SK-N-SH treated with all-trans-retinoic acid at 6 μM for 48 hours (cell line): Measurements from ENCODE around the gene PARP1.
"Not testable (repeated sequence)": the region's sequence is repeated elsewhere in the genome, so short reads cannot be mapped to it uniquely, and the experiment has no call there.

Experiments
- ATAC-seq: fragments of 200-7000 bp; cut with Tn5 transposase; 3 replicates; pipeline ENCODE4 v1.9.1; 2020; ENCODE audit warnings: mild to moderate bottlenecking, moderate library complexity
- CREB5 ChIP-seq: fragments of 250-450 bp; sonication (Bioruptor Pico); IDR thresholded peaks from 2 replicates; pipeline ENCODE4 v1.5.1; 2020; ENCODE audit warnings: low read depth, mild to moderate bottlenecking, moderate library complexity
- GLIS3 ChIP-seq: fragments of 250-450 bp; sonication (Bioruptor Pico); IDR thresholded peaks from 2 replicates; pipeline ENCODE4 v1.5.0; 2020; ENCODE audit warnings: mild to moderate bottlenecking, moderate library complexity
- ISL1 ChIP-seq: fragments of 250-450 bp; sonication (Bioruptor Pico); IDR thresholded peaks from 2 replicates; pipeline ENCODE4 v2.1.2; 2022; ENCODE audit warnings: mild to moderate bottlenecking, moderate library complexity
- POU6F1 ChIP-seq: fragments of 250-450 bp; sonication (Bioruptor Pico); IDR thresholded peaks from 2 replicates; pipeline ENCODE4 v1.8.0; 2021; ENCODE audit warnings: low read depth, mild to moderate bottlenecking, moderate library complexity, borderline replicate concordance
- RARB ChIP-seq: fragments of 250-450 bp; sonication (Bioruptor Pico); IDR thresholded peaks from 2 replicates; pipeline ENCODE4 v1.8.0; 2021; ENCODE audit warnings: mild to moderate bottlenecking, moderate library complexity
- SNAI2 ChIP-seq: fragments of 250-450 bp; sonication (Bioruptor Pico); IDR thresholded peaks from 2 replicates; pipeline ENCODE4 v1.5.0; 2020; ENCODE audit warnings: mild to moderate bottlenecking, moderate library complexity
- TCF4 ChIP-seq: fragments of 250-450 bp; sonication (Bioruptor Pico); IDR thresholded peaks from 2 replicates; pipeline ENCODE4 v1.8.0; 2021; ENCODE audit warnings: mild to moderate bottlenecking, moderate library complexity, borderline replicate concordance
- TOX ChIP-seq: fragments of 250-450 bp; sonication (Bioruptor Pico); IDR thresholded peaks from 2 replicates; pipeline ENCODE4 v1.8.0; 2021; ENCODE audit warnings: mild to moderate bottlenecking, moderate library complexity, borderline replicate concordance
- TSHZ2 ChIP-seq: fragments of 250-450 bp; sonication (Bioruptor Pico); IDR thresholded peaks from 2 replicates; pipeline ENCODE4 v1.5.0; 2020; ENCODE audit warnings: mild to moderate bottlenecking, moderate library complexity
- ZC3H10 ChIP-seq: fragments of 250-450 bp; sonication (Bioruptor Pico); IDR thresholded peaks from 2 replicates; pipeline ENCODE4 v1.5.1; 2021; ENCODE audit warnings: mild to moderate bottlenecking, moderate library complexity
- ZFP3 ChIP-seq: fragments of 250-450 bp; sonication (Bioruptor Pico); IDR thresholded peaks from 2 replicates; pipeline ENCODE4 v1.5.0; 2020; ENCODE audit warnings: mild to moderate bottlenecking, moderate library complexity
- ZNF70 ChIP-seq: fragments of 450-650 bp; formaldehyde crosslinking; IDR thresholded peaks from 2 replicates; pipeline ENCODE4 v1.5.0; 2020; ENCODE audit warnings: mild to moderate bottlenecking, moderate library complexity
- ZNF8 ChIP-seq: fragments of 450-650 bp; formaldehyde crosslinking; IDR thresholded peaks from 2 replicates; pipeline ENCODE4 v1.5.0; 2020; ENCODE audit warnings: mild to moderate bottlenecking, moderate library complexity
- TF ChIP-seq, protein P1 (sequence below): fragments of 250-450 bp; sonication (Bioruptor Pico); IDR thresholded peaks from 2 replicates; pipeline ENCODE4 v1.5.1; 2021; ENCODE audit warnings: mild to moderate bottlenecking, moderate library complexity
- TF ChIP-seq, protein P2 (sequence below): fragments of 250-450 bp; sonication (Bioruptor Pico); IDR thresholded peaks from 2 replicates; pipeline ENCODE4 v1.8.0; 2020; ENCODE audit warnings: mild to moderate bottlenecking, moderate library complexity, borderline replicate concordance

PARP1 gene

DNA sequence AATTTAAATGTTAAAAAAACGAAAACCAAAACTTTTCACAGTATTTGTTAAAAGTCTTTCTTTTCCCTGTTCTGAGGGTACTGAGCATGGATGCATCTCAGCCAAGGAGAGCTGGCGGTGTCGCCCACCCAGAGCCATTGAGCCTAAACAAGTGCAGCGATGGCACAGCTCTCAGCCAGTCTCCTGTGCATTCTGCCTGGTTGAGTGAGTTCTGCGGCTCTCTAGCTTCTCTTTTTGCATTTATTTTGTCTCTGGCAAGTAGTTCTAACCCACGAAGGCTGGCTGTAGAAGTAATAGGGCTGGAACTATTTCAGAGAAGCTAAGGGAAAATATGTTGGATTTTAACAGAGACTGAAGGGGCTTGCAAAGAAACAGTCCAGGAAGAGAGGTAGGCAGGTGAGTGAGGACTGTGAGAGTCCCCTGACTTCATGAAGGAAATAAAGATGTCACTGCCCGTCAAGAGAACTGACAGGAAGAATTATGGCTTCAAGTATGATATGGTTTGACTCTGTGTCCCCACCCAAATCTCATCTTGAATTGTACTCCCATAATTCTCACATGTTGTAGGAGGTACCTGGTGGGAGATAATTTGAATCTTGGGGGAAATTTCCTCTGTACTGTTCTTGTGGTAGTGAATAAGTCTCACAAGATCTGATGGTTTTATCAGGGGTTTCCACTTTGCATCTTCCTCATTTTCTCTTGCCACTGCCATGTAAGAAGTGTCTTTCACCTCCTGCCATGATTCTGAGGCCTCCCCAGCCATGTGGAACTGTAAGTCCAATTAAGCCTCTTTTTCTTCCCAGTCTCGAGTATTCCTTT is 63.2 kb downstream of the PARP1 start:
- TF ChIP-seq ZNF8 (CRISPR knock-in tag) (no peak), CREB5 (CRISPR knock-in tag) (no peak), TSHZ2 (CRISPR knock-in tag) (no peak), ISL1 (no peak), ZC3H10 (no peak), TCF4 (CRISPR knock-in tag) (no peak), ZNF70 (CRISPR knock-in tag) (no peak), POU6F1 (CRISPR knock-in tag) (no peak), GLIS3 (CRISPR knock-in tag) (no peak), SNAI2 (CRISPR knock-in tag) (no peak), RARB (CRISPR knock-in tag) (no peak), TOX (CRISPR knock-in tag) (no peak)
- TF ChIP-seq, protein P1, sequence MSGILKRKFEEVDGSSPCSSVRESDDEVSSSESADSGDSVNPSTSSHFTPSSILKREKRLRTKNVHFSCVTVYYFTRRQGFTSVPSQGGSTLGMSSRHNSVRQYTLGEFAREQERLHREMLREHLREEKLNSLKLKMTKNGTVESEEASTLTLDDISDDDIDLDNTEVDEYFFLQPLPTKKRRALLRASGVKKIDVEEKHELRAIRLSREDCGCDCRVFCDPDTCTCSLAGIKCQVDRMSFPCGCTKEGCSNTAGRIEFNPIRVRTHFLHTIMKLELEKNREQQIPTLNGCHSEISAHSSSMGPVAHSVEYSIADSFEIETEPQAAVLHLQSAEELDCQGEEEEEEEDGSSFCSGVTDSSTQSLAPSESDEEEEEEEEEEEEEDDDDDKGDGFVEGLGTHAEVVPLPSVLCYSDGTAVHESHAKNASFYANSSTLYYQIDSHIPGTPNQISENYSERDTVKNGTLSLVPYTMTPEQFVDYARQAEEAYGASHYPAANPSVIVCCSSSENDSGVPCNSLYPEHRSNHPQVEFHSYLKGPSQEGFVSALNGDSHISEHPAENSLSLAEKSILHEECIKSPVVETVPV = no peak
- TF ChIP-seq, protein P2, sequence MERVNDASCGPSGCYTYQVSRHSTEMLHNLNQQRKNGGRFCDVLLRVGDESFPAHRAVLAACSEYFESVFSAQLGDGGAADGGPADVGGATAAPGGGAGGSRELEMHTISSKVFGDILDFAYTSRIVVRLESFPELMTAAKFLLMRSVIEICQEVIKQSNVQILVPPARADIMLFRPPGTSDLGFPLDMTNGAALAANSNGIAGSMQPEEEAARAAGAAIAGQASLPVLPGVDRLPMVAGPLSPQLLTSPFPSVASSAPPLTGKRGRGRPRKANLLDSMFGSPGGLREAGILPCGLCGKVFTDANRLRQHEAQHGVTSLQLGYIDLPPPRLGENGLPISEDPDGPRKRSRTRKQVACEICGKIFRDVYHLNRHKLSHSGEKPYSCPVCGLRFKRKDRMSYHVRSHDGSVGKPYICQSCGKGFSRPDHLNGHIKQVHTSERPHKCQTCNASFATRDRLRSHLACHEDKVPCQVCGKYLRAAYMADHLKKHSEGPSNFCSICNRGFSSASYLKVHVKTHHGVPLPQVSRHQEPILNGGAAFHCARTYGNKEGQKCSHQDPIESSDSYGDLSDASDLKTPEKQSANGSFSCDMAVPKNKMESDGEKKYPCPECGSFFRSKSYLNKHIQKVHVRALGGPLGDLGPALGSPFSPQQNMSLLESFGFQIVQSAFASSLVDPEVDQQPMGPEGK = no peak
- no peak for ATAC-seq

GRCh38 chr1:226342656-226343055 is 65.2 kb downstream of the PARP1 start:
- no peak for ATAC-seq
- no peak for TF ChIP-seq GLIS3 (CRISPR knock-in tag)

DNA sequence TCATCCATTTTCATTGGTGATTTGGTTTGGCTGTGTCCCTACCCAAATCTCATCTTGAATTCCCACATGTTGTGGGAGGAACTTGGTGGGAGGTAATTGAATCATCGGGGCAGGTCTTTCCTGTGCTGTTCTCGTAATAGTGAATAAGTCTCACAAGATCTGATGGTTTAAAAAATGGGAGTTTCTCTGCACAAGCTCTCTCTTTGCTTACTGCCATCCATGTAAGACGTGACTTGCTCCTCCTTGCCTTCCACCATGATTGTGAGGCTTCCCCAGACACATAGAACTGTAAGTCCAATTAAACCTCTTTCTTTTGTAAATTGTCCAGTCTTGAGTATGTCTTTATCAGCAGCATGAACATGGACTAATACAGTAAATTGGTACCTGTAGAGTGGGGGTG is 67.8 kb downstream of the PARP1 start:
- not testable (repeated sequence) for ATAC-seq

DNA sequence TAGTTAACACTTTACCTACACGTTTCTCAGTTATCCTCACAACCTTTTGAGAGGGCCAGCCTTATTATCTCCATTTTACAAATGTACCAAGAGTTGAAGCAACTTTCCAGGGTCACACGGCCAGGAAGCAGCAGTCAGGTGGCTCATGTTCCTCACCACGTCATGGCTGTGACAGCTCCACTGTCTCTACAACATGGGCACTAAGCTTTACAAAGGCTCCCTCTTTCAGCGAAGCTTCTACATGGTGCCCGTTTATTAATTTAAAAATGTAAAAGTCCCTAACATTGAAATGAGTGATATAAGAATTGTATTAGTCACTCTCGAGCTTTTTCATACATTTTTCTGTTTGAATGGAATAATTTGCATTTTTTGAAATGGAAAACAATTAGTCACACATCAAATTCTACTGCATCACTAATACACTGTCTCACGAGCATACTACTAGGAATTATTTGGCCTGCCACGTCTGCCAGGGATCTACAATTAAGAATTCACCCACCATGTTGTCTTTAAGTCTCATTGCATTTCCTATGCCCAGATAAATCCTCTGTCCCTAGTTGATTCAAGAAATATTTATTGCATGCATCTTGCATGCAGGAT is 70.5 kb downstream of the PARP1 start:
- no peak for ATAC-seq
- TF ChIP-seq POU6F1 (CRISPR knock-in tag) (no peak), ZFP3 (CRISPR knock-in tag) (no peak), RARB (CRISPR knock-in tag) (no peak), TOX (CRISPR knock-in tag) (no peak), ZC3H10 (no peak), TSHZ2 (CRISPR knock-in tag) (no peak), ISL1 (no peak), CREB5 (CRISPR knock-in tag) (no peak)
- TF ChIP-seq, protein P1 = no peak
